Brain microvascular endothelial cell (primary cell): ENCODE data around the gene PLCB1.

ENCODE experiments used
- DNase-seq: peaks from one replicate; pipeline ENCODE4 v3.0.0-alpha.2; 2020
- H3K27ac ChIP-seq: fragments of 250-450 bp; sonication (Bioruptor Pico); 2 replicates; pipeline ENCODE4 v1.5.1; 2020; ENCODE audit warnings: mild to moderate bottlenecking, moderate library complexity
- H3K27me3 ChIP-seq: fragments of 250-450 bp; sonication (Bioruptor Pico); replicated peaks from 2 replicates; pipeline ENCODE4 v1.5.1; 2020; ENCODE audit warnings: mild to moderate bottlenecking
- H3K36me3 ChIP-seq: fragments of 250-450 bp; sonication (Bioruptor Pico); replicated peaks from 2 replicates; pipeline ENCODE4 v1.5.1; 2020; ENCODE audit warnings: mild to moderate bottlenecking
- H3K4me3 ChIP-seq: 2 replicates; pipeline ENCODE4 v1.5.1; 2011; ENCODE audit warnings: low read depth, mild to moderate bottlenecking, control low read depth, low read length, moderate library complexity
- CTCF ChIP-seq: IDR thresholded peaks from 2 replicates; pipeline ENCODE4 v1.5.1; 2011; ENCODE audit warnings: low read depth, mild to moderate bottlenecking, moderate library complexity, low read length, control low read depth, inconsistent platforms; ENCODE audit errors: missing control alignments
- in situ Hi-C: cut with HindIII; loops from 2 replicates; pipeline ENCODE4 v1.10.0; 2017; ENCODE audit warnings: low sequenced_read_pairs, low pct_ligation_motif_present

The PLCB1 gene

GRCh38 chr20:8213270-8213669, 81.2 kb downstream of the PLCB1 start:
- no peak overlapping the region for H3K4me3 ChIP-seq
- in situ Hi-C loops, result no loop called here
- no peak for DNase-seq
- no peak for TF ChIP-seq CTCF
- H3K27ac ChIP-seq, result no peak overlapping the region
- H3K36me3 ChIP-seq, result no peaks in the 10 kb centered on the region
- no peaks in the 10 kb centered on the region for H3K27me3 ChIP-seq

DNA sequence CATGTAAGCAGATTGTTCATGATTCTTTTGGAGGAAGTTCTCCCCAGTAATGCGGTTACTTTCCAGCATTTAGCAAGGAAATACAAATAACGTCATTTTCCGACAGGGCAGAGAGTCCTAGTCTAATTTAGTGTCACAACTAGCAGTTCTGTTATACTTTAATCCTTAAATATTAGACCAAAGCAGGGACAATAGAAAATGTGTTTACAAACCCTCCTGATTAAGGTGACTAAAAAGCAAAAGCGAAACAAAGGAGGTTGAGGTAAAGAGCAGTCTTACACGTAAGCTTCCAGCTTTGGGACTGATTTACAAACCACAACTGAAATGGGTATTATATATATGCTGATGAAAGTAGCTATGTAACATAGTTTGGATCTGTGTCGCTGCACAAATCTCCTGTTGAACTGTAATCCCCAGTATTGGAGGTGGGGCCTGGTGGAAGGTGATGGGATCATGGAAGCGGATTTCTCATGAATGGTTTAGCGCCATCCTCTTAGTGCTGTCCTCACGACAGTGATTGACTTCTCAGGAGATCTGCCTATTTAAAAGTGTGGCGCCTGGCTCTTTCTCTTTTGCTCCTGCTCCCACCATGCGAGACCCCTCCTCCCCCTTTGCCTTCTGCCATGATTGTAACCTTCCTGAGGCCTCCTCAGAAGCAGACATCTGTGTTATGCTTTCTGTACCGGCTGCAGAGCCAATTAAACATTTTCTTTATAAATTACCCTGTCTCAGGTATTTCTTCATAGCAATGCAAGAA, 81.9 kb downstream of the PLCB1 start:
- no peak overlapping the region for H3K4me3 ChIP-seq
- in situ Hi-C loops, result no loop called here
- H3K36me3 ChIP-seq, result no peaks in the 10 kb centered on the region
- DNase-seq, result no peak
- H3K27me3 ChIP-seq, result no peaks in the 10 kb centered on the region
- H3K27ac ChIP-seq, result no peak overlapping the region
- TF ChIP-seq CTCF, result no peak

DNA sequence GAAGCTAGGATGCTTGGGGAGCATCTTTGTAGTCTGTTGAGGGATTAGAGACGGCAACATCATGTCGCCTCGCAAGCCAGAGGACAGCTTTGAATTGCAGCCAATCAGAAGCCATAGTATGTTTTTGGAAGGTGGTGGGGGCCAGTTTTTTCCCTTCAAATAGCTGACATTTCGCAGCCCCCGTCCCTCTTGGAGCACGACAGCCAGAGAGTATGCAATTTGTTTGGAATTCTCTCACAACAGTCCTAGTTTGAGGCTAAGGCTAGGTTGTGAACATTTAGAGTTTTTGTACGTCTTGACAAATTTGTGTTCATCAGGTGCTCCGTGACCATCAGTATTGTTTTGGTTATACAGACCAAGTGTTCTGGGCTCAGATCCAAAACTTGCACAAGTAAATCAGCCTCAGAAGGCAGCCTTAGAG, 83.3 kb downstream of the PLCB1 start:
- DNase-seq, result peak; percentile 34
- Histone ChIP-seq H3K27ac (no peak overlapping the region), H3K27me3 (no peaks in the 10 kb centered on the region), H3K4me3 (no peak overlapping the region), H3K36me3 (no peaks in the 10 kb centered on the region)
- in situ Hi-C loops, result no loop called here
- TF ChIP-seq CTCF, result no peak

- no peak overlapping the region for H3K27ac ChIP-seq
- in situ Hi-C loops, result no loop called here
- TF ChIP-seq CTCF, result no peak
- no peak for DNase-seq
- H3K27me3 ChIP-seq, result no peaks in the 10 kb centered on the region
- H3K36me3 ChIP-seq, result no peaks in the 10 kb centered on the region
- H3K4me3 ChIP-seq, result no peak overlapping the region
Observed at GRCh38 chr20:8216375-8217200, 84.5 kb downstream of the PLCB1 start.

DNA sequence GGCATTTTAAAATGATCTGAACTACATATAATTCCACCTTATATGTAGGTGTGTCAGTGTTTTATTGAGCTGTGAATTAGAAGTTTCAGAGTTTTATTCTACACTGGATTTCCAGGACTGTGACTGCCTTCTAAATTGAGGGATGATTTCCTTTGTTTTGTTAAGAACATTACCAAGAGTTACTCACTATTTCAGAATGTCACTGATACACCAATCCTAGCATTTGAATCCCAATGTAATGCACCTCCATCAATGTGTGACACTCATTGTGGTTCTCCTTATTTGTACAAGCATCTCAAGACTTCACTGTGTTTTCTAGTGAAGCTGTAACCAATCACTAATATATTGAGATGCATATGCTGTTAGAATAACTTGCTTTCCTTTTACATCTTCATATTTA, 86.8 kb downstream of the PLCB1 start:
- no peaks in the 10 kb centered on the region for H3K27me3 ChIP-seq
- TF ChIP-seq CTCF, result no peak

More for the DNA sequence above, 86.8 kb downstream of the PLCB1 start:
- no peaks in the 10 kb centered on the region for H3K36me3 ChIP-seq
- in situ Hi-C loops, result no loop called here
- no peak overlapping the region for H3K4me3 ChIP-seq
- H3K27ac ChIP-seq, result peak overlapping the region; percentile 13
- peak; percentile 64 for DNase-seq
